OCI-M1 (cell line): ENCODE results near the gene CLASRP.

Source experiments
- DNase-seq: peaks from one replicate; lab custom pipeline; 2025; lab: John Stamatoyannopoulos, UW

The CLASRP gene

GRCh38 chr19:45020071-45020470 is 18.8 kb upstream of the CLASRP start:
- DNase-seq: no peak

- DNase-seq: no peak
These were observed 16.9 kb upstream of the CLASRP start for GRCh38 chr19:45021971-45022370.

- no peak for DNase-seq
These were observed 15.8 kb upstream of the CLASRP start for GRCh38 chr19:45023048-45023447.

- no peak for DNase-seq
These were observed 13.6 kb upstream of the CLASRP start for GRCh38 chr19:45025264-45025663.

DNA sequence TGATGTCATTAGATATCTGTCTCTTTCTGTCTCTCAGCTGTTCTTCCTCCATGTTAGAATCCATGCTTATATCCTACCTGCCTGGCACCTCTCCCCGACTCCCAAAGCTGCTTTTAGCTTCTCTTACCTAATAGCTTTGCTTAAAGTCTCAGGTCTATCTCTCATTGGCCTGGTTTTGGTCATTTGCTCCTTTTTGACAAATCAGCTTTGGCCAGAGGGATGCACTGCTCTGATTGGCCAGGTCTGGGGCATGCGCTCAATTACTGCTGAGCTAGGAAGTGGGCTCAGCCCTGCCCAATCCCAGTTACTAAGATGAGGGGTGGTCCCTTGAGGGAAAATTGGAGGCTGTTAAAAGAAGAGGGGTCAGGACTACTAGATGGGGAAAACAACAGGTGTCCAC is 11.5 kb upstream of the CLASRP start:
- no peak for DNase-seq

GRCh38 chr19:45030825-45031224 is 8.0 kb upstream of the CLASRP start:
- no peak for DNase-seq

DNA sequence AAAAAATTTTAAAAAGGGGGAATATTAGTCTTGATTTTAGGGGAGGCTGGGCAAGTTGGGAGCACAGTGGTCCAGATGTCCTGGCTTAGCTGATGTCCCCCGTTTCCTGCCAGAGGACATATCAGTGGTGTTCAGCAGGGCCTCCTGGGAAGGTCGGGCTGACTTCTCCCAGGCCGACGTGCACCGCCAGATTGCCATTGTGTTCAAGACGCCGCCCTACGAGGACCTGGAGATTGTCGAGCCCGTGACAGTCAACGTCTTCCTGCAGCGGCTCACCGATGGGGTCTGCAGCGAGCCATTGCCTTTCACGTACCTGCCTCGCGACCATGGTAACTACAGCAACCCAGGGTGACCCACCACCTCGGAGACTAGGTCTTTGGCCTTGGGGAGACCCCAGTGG is 6.4 kb upstream of the CLASRP start:
- no peak for DNase-seq

- DNase-seq: no peak
These were observed 3.1 kb upstream of the CLASRP start for GRCh38 chr19:45035755-45036154.

DNA sequence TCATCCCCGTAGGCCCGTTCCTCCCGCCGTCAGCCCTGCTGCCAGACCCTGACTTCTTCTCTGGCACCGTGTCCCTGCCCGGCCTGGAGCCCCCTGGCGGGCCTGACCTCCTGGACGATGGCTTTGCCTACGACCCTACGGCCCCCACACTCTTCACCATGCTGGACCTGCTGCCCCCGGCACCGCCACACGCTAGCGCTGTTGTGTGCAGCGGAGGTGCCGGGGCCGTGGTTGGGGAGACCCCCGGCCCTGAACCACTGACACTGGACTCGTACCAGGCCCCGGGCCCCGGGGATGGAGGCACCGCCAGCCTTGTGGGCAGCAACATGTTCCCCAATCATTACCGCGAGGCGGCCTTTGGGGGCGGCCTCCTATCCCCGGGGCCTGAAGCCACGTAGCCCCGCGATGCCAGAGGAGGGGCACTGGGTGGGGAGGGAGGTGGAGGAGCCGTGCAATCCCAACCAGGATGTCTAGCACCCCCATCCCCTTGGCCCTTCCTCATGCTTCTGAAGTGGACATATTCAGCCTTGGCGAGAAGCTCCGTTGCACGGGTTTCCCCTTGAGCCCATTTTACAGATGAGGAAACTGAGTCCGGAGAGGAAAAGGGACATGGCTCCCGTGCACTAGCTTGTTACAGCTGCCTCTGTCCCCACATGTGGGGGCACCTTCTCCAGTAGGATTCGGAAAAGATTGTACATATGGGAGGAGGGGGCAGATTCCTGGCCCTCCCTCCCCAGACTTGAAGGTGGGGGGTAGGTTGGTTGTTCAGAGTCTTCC is 1.3 kb upstream of the CLASRP start:
- DNase-seq: no peak

DNA sequence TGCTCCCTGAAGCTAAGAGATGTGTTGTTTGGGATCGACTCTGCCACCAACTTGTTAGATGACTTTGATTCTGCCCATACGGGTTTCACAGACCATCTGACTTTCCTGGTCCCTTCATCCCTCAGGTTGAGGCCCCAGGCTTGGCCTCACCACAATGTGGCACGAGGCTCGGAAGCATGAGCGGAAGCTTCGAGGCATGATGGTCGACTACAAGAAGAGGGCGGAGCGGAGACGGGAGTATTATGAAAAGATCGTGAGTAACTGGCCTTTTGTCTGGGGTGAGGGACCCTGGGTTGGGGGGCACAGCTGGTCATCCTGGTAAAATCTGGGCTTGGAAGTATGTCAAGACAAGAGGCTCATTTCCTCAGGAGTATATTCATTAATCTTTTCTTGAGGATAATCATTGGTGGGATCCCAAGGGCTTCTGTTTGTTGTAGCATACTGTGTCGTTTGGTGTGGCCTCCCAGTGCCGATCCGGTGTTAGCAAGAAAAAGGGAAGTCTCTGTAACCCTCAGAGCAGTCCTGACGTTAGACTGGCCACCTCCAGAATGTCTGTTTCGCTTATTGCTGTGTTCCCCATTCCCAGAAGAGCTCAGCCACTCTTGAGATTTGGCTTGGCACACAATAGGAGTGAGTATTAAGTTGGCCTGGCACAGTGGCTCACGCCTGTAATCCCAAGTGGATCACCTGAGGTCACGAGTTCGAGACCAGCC is 1.4 kb downstream of the CLASRP start:
- no peak for DNase-seq

DNA sequence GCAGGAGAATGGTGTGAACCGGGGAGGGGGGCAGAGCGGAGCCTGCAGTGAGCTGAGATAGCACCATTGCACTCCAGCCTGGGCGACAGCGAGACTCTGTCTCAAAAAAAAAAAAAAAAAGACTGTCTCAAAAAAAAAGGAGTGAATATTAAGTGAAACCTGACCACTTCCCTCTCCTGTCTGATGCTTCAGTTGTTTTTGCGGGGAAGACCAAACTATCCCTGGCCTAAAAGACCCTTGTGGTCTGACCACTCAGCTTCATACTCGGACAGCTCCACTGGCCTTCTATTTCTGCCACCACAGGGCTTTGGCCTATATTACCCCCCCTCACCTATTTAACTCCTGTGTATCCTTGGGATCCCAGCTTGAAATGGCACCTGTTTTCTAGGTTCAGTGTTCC is 2.3 kb downstream of the CLASRP start:
- DNase-seq: no peak

- DNase-seq: no peak
These were observed 7.0 kb downstream of the CLASRP start for GRCh38 chr19:45045671-45046353.

- no peak for DNase-seq
These were observed 7.5 kb downstream of the CLASRP start for GRCh38 chr19:45046355-45046754.

DNA sequence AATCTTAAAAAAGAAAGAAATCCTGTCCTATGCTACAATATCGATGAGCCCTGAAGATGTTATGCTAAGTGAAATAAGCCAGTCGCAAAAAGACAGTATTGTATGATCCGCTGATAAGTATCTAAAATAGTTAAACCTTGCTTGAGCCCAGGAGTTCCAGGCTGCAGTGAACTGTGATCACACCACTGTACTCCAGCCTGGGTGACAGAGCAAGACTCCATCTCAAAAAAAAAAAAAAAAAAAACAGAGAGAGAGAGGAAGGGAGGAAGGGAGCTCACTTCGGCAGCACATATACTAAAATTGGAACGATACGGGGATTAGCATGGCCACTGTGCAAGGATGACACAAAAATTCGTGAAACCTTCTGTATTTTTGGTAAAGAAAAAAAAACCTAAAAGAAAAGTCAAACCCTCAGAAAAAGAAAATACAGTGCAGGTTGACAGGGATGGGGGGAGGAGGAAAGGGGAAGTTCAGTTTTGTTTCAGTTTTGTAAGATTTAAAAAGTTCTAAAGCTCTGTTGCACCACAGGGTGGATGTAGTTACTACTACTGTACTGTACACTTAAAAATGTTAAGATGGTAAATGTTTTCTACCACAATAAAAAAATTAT is 8.4 kb downstream of the CLASRP start:
- peak; percentile 90 for DNase-seq

DNA sequence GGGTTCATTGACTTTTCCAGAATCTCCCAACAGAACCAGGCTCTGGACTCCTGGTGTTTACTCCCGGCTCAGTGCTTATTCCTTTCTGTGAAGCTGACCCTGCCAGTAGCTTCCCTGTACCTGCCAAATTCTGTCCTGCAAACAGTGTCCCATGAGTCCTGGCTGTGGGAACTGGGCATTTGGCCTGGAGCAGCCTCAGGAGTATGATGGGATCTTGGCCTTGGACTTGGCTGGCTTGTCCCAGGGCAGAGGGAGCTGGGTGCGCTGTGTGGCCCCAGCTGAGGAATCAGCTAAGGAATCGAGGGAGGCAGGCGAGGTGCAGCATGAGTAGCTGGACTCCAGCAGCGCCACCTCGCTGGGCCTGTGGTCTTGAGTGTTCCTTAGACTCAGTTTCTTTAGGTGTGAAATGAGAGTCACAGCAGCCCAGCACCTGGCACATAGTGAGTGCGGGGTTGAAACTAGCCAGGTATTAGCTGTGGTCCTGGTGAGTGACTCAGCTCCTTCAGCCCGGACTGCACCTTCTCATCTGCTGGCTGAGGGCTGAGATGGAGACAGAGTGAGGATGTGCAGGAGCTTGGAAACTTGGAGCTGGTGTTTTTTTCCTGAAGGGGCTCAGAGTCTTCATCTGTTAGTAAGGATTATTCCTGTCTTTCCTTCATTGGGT is 10.4 kb downstream of the CLASRP start:
- no peak for DNase-seq

DNA sequence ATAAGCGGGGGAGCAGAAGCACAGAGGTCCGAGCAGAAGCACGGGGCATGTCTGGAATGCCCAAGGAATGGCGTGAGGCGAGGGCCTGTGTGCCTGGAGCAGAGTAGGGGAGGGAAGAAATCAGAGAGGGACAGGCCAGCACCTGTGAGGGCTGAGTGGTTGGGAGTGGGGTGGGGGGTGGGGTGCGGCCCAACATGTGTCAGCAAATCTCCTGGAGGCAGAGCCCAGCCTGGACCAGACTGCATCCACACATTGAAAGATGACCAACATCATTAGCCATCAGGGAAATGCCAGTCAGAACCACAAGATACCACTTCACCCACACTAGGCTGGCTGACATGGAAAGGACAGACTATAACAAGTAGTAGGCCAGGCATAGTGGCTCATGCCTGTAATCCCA is 11.2 kb downstream of the CLASRP start:
- no peak for DNase-seq

GRCh38 chr19:45051929-45052579 is 13.2 kb downstream of the CLASRP start:
- DNase-seq: no peak

DNA sequence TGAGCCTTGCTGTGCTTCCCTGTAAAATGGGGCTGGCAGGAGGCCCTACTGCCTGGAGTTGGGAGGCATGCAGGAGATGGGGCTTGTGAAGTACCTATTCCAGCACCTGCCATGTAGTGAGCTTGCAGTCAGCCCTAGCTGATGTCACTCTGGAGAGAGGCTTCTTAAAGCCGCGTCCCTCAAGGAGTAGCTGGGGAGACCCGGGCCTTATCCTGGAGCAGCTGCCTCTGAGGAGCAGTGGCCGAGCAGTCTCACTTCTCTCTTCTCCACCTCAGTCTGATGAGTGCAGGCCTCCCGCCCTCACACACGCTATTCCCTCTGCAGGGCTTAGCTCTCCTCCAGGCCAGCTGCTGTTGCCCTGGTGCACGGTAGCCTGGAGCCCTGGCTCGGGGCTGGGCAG is 18.0 kb downstream of the CLASRP start:
- DNase-seq: no peak

DNA sequence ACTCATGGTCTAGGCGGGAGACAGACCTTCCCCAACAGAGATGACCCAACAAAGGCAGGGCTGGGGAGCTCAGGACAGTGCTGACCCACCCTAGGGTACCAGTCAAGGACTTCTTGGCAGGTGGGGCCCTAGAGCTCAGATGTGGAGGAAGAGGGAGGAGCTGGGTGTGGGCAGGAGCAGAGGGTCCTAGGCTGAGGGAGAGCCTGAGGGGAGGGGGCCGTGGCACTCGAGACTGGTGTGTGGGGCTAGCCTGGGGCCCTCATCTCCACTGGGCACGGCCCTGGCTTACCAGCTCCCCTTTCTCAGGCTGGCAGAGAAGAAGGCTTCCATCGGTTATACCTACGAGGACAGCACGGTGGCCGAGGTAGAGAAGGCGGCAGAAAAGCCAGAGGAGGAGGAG is 18.6 kb downstream of the CLASRP start:
- no peak for DNase-seq

DNA sequence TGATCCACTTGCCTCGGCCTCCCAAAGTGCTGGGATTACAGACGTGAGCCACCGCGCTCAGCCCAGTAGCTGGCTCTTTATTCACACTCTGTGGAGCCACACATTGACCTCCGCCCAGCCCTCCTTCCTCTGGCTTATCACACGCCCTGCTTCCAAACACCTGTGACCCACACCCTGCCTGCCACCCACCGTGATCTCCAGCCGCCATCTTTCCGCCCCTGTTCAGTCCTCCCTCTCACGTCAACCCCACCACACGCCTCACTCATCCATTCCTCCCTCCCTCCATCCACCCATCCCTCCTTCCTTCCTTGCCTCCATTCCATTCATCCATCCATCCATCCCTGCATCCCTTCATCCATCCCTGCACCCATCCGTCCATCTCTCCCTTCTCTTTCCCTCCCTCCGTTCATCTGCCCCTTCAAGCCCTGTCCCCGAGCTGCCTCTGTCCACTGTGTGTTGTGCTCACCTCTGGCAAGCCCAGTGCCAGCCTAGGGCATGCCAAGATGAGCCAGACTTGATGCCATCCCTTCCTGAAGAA is 19.8 kb downstream of the CLASRP start:
- DNase-seq: no peak

GRCh38 chr19:45059258-45059965 is 20.6 kb downstream of the CLASRP start:
- peak; percentile 88 for DNase-seq
